Effector memory CD4-positive, alpha-beta T cell (primary cell): ENCODE measurements around the gene PITX1.

ENCODE experiments used
- DNase-seq, 3 donors: peaks; one replicate each; pipeline ENCODE4 v3.0.0-alpha.2; 2020
- H3K27ac ChIP-seq: 2 replicates; pipeline ENCODE4 v1.7.0; 2013; ENCODE audit warnings: mild to moderate bottlenecking, low read length, moderate library complexity; ENCODE audit not compliant: insufficient read depth, poor library complexity, severe bottlenecking
- H3K27me3 ChIP-seq: replicated peaks from 2 replicates; pipeline ENCODE4 v1.7.0; 2013; ENCODE audit warnings: mild to moderate bottlenecking, low read length; ENCODE audit not compliant: insufficient read depth, control insufficient read depth, poor library complexity, severe bottlenecking
- H3K36me3 ChIP-seq: 2 replicates; pipeline ENCODE4 v1.7.0; 2013; ENCODE audit warnings: mild to moderate bottlenecking, low read length, moderate library complexity; ENCODE audit not compliant: control insufficient read depth, insufficient read depth
- H3K4me1 ChIP-seq: 2 replicates; pipeline ENCODE4 v1.7.0; 2013; ENCODE audit warnings: low read length, mild to moderate bottlenecking; ENCODE audit not compliant: control insufficient read depth, insufficient read depth, poor library complexity, severe bottlenecking
- H3K4me3 ChIP-seq: 2 replicates; pipeline ENCODE4 v1.7.0; 2013; ENCODE audit warnings: low read length, low read depth, mild to moderate bottlenecking; ENCODE audit not compliant: insufficient read depth, poor library complexity, severe bottlenecking
- H3K9me3 ChIP-seq: 2 replicates; pipeline ENCODE4 v1.7.0; 2013; ENCODE audit warnings: mild to moderate bottlenecking, low read length, moderate library complexity; ENCODE audit not compliant: control insufficient read depth

The PITX1 gene

GRCh38 chr5:135053989-135054388 is 20.0 kb upstream of the PITX1 start:
- H3K27me3 ChIP-seq = peaks cover under 1% of the 10 kb centered on the region
- H3K36me3 ChIP-seq = no peaks in the 10 kb centered on the region
- H3K4me3 ChIP-seq = no peak overlapping the region
- H3K4me1 ChIP-seq = no peaks in the 10 kb centered on the region
- no peaks in the 10 kb centered on the region for H3K9me3 ChIP-seq
- H3K27ac ChIP-seq = no peak overlapping the region
- no peak for DNase-seq

- Histone ChIP-seq H3K4me1 (no peaks in the 10 kb centered on the region), H3K27ac (no peak overlapping the region), H3K9me3 (no peaks in the 10 kb centered on the region), H3K27me3 (no peaks in the 10 kb centered on the region), H3K36me3 (no peaks in the 10 kb centered on the region), H3K4me3 (no peak overlapping the region)
- DNase-seq = no peak
These were observed 19.2 kb upstream of the PITX1 start for GRCh38 chr5:135053278-135053677.

DNA sequence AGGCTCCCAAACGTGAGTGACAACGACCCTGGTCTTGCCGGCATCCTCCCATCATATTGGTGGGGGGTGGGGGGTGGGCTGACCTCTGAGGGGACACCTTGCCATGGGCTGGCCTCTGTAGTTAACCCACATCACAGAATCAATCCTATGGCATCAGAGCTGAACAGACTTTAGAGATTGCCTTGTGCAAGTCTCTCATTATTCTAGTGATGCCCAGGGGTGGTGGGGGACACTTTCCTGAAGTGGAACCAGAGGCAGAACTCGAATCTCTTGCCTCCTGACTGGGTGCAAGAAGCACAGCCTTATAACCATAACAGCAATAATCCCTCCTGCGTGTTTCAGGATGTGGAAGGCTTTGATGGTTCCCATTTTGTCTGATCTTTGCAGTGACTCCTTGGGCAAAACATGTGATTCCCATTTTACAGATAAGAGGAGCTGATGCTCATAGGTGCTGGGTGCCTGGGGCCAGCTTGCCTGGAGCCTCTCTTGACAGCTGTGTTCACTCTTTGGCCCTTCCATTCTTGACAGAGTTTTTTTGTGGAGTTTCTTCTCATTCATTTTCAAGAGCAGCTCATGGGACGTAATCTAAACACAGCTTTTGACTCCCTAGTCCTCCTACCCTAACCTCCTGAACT is 18.6 kb upstream of the PITX1 start:
- Histone ChIP-seq H3K27ac (no peak overlapping the region), H3K27me3 (no peaks in the 10 kb centered on the region), H3K4me3 (no peak overlapping the region), H3K4me1 (no peaks in the 10 kb centered on the region), H3K36me3 (no peaks in the 10 kb centered on the region), H3K9me3 (no peaks in the 10 kb centered on the region)
- no peak for DNase-seq

GRCh38 chr5:135051872-135052271 is 17.8 kb upstream of the PITX1 start:
- Histone ChIP-seq H3K27me3 (no peaks in the 10 kb centered on the region), H3K4me1 (no peaks in the 10 kb centered on the region), H3K27ac (no peak overlapping the region), H3K36me3 (no peaks in the 10 kb centered on the region), H3K4me3 (no peak overlapping the region), H3K9me3 (no peaks in the 10 kb centered on the region)
- no peak for DNase-seq

GRCh38 chr5:135051399-135051798 is 17.4 kb upstream of the PITX1 start:
- DNase-seq = no peak
- Histone ChIP-seq H3K36me3 (no peaks in the 10 kb centered on the region), H3K27me3 (no peaks in the 10 kb centered on the region), H3K9me3 (no peaks in the 10 kb centered on the region), H3K27ac (no peak overlapping the region), H3K4me1 (no peaks in the 10 kb centered on the region), H3K4me3 (no peak overlapping the region)

- Histone ChIP-seq H3K4me3 (no peak overlapping the region), H3K27ac (no peak overlapping the region), H3K27me3 (no peaks in the 10 kb centered on the region), H3K4me1 (no peaks in the 10 kb centered on the region), H3K36me3 (no peaks in the 10 kb centered on the region), H3K9me3 (no peaks in the 10 kb centered on the region)
- DNase-seq = no peak
These were observed 16.3 kb upstream of the PITX1 start for GRCh38 chr5:135050244-135050767.

DNA sequence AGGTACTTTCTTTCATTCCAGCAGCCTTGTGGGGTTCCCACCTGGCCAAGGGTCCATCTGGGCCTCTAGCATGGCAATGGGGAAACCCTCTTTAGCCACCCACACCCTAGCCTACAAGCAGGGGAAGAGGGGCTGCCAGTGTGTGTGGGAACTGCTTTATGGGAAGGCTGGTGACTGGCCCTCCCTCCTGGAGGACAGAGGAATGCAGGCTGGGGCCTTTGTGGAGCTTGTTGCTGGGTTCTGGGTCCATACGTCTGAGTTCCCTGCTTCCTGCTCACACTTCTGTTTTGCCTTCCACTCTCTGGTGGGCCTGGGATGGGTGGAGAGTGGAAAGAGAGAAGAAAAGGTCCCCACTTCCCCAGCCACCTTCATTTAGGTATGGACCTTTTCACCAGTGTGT is 14.9 kb upstream of the PITX1 start:
- Histone ChIP-seq H3K4me3 (no peak overlapping the region), H3K27ac (no peak overlapping the region), H3K4me1 (no peaks in the 10 kb centered on the region), H3K36me3 (no peaks in the 10 kb centered on the region), H3K27me3 (no peaks in the 10 kb centered on the region), H3K9me3 (no peaks in the 10 kb centered on the region)
- no peak for DNase-seq

- Histone ChIP-seq H3K36me3 (no peaks in the 10 kb centered on the region), H3K9me3 (no peaks in the 10 kb centered on the region), H3K4me1 (no peaks in the 10 kb centered on the region), H3K27ac (no peak overlapping the region), H3K27me3 (no peaks in the 10 kb centered on the region), H3K4me3 (no peak overlapping the region)
- DNase-seq = no peak
These were observed 14.3 kb upstream of the PITX1 start for GRCh38 chr5:135048286-135048685.

GRCh38 chr5:135047347-135047695 is 13.3 kb upstream of the PITX1 start:
- Histone ChIP-seq H3K27me3 (no peaks in the 10 kb centered on the region), H3K27ac (no peak overlapping the region), H3K4me1 (no peaks in the 10 kb centered on the region), H3K4me3 (no peak overlapping the region), H3K36me3 (no peaks in the 10 kb centered on the region), H3K9me3 (no peaks in the 10 kb centered on the region)
- DNase-seq = no peak

GRCh38 chr5:135046661-135047346 is 12.8 kb upstream of the PITX1 start:
- DNase-seq = no peak
- H3K4me3 ChIP-seq = no peak overlapping the region
- H3K4me1 ChIP-seq = no peaks in the 10 kb centered on the region
- no peaks in the 10 kb centered on the region for H3K36me3 ChIP-seq
- H3K9me3 ChIP-seq = no peaks in the 10 kb centered on the region
- no peak overlapping the region for H3K27ac ChIP-seq
- no peaks in the 10 kb centered on the region for H3K27me3 ChIP-seq
